Measurements from ENCODE around the gene ZNF81.
"Not testable (repeated sequence)": the region's sequence is repeated elsewhere in the genome, so short reads cannot be mapped to it uniquely, and the experiment has no call there.

The ZNF81 gene

DNA sequence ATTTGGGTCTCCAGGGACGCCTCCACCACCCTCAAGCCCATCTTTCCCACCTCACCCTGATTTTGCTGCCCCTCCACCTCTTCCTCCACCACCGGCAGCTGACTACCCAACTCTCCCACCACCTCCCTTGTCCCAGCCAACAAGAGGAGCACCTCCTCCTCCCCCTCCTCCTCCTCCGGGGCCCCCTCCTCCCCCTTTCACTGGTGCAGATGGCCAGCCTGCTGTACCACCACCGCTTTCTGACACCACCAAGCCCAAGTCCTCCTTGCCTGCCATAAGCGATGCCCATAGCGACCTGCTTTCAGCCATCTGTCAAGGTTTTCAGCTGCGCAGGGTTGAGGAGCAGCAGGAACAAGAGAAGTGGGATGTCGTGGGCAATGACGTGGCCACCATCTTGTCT lies 32.4 kb upstream of the ZNF81 start:
- TF ChIP-seq, protein P1, sequence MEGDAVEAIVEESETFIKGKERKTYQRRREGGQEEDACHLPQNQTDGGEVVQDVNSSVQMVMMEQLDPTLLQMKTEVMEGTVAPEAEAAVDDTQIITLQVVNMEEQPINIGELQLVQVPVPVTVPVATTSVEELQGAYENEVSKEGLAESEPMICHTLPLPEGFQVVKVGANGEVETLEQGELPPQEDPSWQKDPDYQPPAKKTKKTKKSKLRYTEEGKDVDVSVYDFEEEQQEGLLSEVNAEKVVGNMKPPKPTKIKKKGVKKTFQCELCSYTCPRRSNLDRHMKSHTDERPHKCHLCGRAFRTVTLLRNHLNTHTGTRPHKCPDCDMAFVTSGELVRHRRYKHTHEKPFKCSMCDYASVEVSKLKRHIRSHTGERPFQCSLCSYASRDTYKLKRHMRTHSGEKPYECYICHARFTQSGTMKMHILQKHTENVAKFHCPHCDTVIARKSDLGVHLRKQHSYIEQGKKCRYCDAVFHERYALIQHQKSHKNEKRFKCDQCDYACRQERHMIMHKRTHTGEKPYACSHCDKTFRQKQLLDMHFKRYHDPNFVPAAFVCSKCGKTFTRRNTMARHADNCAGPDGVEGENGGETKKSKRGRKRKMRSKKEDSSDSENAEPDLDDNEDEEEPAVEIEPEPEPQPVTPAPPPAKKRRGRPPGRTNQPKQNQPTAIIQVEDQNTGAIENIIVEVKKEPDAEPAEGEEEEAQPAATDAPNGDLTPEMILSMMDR (IDR thresholded peaks at IDR 0.05; ENCODE audit: insufficient read depth, low read length, poor library complexity, severe bottlenecking): no peak
- H3K4me3 ChIP-seq (replicated peaks; ENCODE audit: low read depth, low read length): no peak overlapping the region
- no peaks in the 10 kb centered on the region for H3K36me3 ChIP-seq (ENCODE audit: control insufficient read depth, insufficient read depth, low read length)
- H3K27me3 ChIP-seq (replicated peaks; ENCODE audit: control insufficient read depth, insufficient read depth, low read length): no peaks in the 10 kb centered on the region
- DNase-seq (ENCODE audit: extremely low read depth, insufficient read length): no peak

DNA sequence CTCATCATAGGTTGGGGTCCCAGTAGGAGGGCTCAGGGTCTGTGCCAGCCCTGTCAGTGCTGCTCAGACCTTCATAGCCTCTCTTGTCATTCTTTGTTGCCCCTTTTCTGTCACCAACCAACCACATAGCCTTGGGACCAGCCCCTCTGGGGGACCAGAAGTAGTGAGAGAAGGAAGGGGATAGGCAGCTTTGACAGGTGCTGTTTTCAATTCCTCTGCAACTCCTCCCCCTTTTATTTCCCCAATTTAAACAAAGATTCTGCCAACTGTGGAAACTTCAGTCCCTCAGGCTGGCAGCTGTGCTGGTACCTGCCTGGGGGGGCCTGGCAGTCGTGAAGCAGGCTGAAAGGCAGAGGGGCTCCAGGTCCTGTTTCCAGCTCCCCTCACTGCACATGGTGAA lies 30.9 kb upstream of the ZNF81 start:
- not testable (repeated sequence) for H3K36me3 ChIP-seq (ENCODE audit: control insufficient read depth, insufficient read depth, low read length); H3K4me3 ChIP-seq (replicated peaks; ENCODE audit: low read depth, low read length); H3K27me3 ChIP-seq (replicated peaks; ENCODE audit: control insufficient read depth, insufficient read depth, low read length); DNase-seq (ENCODE audit: extremely low read depth, insufficient read length)

DNA sequence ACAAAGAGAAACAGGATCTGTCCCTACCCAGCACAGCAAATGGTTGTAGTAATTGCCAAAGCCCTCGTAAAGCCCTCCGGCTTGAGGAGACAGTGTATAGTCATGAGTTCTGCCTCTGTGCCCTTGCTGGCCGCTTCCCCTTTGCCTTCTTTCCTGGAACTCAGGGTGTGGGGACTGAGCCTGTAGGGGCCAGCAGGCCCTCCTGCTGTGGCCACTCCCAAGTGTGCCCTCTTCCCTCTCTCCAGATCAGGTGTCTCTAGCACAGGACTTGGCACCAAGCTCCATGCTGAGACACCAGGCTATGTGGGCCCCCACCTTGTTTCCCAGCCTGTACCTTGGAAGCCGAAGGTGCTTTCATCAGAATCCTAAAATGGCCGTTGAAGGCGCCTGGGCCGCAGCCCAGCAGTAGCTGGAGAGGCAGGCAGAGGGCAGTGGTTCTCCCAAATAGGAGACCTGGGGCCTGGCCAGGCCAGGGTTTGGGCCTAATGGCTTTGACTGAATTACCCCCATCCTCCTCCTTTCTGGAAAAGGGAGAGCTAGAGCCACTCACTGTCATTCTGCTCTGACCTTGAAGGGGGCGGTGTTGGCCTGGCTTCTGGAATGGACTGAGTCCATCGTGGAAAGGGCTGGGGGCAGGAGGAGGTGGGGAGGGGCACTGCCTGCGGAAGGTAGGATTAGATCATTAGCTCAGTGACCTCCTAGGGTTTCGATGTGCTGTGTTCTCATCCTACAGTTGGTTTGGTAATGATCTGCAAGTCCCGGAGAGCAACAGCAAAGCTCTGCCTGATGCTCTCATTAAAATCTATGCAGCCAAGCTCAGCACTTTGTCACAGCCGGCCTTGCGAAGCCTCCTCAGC lies 30.1 kb upstream of the ZNF81 start:
- H3K27me3 ChIP-seq (replicated peaks; ENCODE audit: control insufficient read depth, insufficient read depth, low read length); H3K36me3 ChIP-seq (ENCODE audit: control insufficient read depth, insufficient read depth, low read length); H3K4me3 ChIP-seq (replicated peaks; ENCODE audit: low read depth, low read length); DNase-seq (ENCODE audit: extremely low read depth, insufficient read length): not testable (repeated sequence)

DNA sequence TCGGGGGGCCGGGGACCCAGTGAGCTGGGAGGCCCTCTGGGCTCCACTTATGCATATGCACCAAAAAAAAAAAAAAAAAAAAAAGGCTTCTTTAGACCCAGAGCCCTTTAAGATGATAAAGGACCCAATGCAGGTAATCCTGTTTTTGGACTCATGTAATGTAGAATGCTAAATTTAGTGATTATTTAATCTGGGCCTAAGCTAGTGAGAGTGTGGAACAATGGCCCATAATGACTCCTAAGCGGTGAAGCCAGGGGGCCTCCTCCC lies 29.5 kb upstream of the ZNF81 start:
- H3K4me3 ChIP-seq (replicated peaks; ENCODE audit: low read depth, low read length); H3K36me3 ChIP-seq (ENCODE audit: control insufficient read depth, insufficient read depth, low read length); H3K27me3 ChIP-seq (replicated peaks; ENCODE audit: control insufficient read depth, insufficient read depth, low read length); DNase-seq (ENCODE audit: extremely low read depth, insufficient read length): not testable (repeated sequence)

DNA sequence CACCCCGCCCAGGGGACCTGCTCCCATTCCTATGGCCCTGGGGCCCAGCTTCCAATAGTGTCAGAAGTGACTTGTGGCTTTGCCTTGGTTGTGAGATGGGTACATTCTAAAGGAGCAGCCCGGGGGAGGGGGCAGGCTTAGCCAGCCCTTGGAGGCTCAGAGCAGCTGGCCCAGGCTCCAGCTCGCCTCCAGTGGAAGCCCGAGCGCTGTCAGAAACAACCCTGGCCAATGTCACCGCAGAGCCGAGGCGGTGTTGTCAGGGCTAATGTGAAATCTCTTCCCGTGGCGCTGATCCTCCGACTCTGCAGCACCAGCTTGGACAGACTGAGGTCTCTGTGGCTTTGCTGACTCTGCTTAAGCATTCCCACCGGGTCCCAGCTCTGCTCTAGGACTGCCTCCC lies 29.2 kb upstream of the ZNF81 start:
- TF ChIP-seq, protein P1 (IDR thresholded peaks at IDR 0.05; ENCODE audit: insufficient read depth, low read length, poor library complexity, severe bottlenecking): no peak
- H3K27me3 ChIP-seq (replicated peaks; ENCODE audit: control insufficient read depth, insufficient read depth, low read length): no peaks in the 10 kb centered on the region
- no peak for DNase-seq (ENCODE audit: extremely low read depth, insufficient read length)
- H3K36me3 ChIP-seq (ENCODE audit: control insufficient read depth, insufficient read depth, low read length): no peaks in the 10 kb centered on the region
- no peak overlapping the region for H3K4me3 ChIP-seq (replicated peaks; ENCODE audit: low read depth, low read length)

DNA sequence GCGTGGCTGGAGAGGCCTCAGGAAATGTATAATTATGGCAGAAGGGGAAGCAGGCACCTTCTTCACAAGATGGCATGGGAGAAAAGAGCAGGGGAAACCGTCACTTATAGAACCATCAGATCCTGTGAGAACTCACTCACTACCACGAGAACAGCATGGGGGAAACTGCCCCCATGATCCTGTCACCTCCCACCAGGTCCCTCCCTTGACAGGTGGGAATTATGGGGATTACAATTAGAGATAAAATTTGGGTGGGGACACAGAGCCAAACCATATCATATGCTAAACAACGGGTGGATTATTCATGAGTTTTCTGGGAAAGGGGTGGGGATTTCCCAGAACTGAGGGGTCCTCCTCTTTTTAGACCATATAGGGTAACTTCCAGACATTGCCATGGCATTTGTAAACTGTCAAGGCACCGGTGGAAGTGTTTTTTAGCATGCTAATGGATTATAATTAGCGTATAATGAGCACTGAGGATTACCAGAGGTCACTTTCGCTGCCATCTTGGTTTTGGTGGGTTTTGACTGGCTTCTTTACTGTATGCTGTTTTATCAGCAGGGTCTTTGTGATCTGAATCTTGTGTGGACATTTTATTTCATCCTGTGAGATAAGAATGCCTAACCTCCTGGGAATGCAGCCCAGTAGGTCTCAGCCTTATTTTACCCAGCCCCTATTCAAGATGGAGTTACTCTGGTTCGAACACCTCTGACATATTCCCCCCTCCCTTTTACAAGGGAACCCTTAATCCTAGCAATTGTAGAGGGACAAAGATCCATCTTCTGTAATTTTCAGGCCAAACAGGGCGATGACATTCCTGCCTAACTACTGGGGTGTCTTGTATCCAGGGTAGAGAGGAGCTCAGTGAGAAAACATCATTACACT lies 27.6 kb upstream of the ZNF81 start:
- Histone ChIP-seq H3K27me3 (replicated peaks; ENCODE audit: control insufficient read depth, insufficient read depth, low read length) (no peaks in the 10 kb centered on the region), H3K36me3 (ENCODE audit: control insufficient read depth, insufficient read depth, low read length) (no peaks in the 10 kb centered on the region), H3K4me3 (replicated peaks; ENCODE audit: low read depth, low read length) (no peak overlapping the region)
- DNase-seq (ENCODE audit: extremely low read depth, insufficient read length): no peak
- TF ChIP-seq, protein P1 (IDR thresholded peaks at IDR 0.05; ENCODE audit: insufficient read depth, low read length, poor library complexity, severe bottlenecking): no peak

DNA sequence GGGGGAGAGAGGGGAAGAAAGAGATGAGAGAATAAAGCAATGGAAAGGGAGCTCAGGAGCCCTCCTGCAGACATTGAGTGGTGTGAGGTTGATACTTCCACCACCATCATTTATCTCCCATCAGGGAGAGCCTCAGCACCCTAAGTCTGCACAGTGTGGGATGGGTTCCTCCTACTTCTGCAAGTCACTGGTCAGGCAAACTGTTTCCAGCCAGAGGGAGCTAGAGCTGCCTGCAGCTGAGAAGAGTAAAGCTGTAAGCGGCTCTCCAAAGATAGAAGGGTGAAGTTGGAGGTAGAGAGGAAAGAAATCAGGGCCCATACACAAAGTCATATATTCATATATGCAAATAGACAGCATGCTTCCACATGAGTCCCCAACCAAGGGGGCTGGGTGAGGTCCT lies 21.9 kb upstream of the ZNF81 start:
- no peak for DNase-seq (ENCODE audit: extremely low read depth, insufficient read length)
- Histone ChIP-seq H3K36me3 (ENCODE audit: control insufficient read depth, insufficient read depth, low read length) (no peaks in the 10 kb centered on the region), H3K27me3 (replicated peaks; ENCODE audit: control insufficient read depth, insufficient read depth, low read length) (no peaks in the 10 kb centered on the region), H3K4me3 (replicated peaks; ENCODE audit: low read depth, low read length) (no peak overlapping the region)
- TF ChIP-seq, protein P1 (IDR thresholded peaks at IDR 0.05; ENCODE audit: insufficient read depth, low read length, poor library complexity, severe bottlenecking): no peak

All from GM06990 (cell line).